ENCODE data around the gene WDR20. TPM values are rescaled to one million over a fixed set of nuclear protein-coding genes. Genes with fewer than 3 reads are reported as not detected.

The WDR20 gene
- polyA plus RNA-seq, 1 of the 3 experiments (the other 2 are of a cell fraction), result 12.4 TPM

DNA sequence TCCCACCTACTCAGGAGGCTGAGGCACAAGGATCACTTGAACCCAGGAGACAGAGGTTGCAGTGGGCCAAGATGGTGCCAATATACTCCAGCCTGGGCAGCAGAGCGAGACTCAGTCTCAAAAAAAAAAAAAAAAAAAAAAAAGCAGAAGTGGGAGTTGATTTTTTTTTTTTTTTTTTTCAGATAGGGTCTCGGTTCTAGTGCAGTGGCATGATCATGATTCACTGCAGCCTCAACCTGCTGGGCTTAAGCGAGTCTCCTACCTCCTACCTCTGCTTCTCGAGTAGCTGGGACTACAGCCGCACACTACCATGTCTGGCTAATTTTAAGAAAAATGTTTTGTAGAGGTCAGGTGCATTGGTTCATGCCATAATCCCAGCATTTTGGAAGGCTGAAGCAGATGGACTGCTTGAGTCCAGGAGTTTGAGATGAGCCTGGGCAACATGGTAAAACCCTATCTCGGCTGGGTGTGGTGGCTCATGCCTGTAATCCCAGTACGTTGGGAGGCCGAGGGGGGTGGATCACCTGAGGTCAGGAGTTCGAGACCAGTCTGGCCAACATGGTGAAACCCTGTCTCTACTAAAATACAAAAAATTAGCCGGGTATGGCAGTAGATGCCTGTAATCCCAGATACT is 36.5 kb upstream of the WDR20 start:
- no peaks in the 10 kb centered on the region for H3K79me2 ChIP-seq (ENCODE audit: insufficient read depth)
- TF ChIP-seq, protein P1, sequence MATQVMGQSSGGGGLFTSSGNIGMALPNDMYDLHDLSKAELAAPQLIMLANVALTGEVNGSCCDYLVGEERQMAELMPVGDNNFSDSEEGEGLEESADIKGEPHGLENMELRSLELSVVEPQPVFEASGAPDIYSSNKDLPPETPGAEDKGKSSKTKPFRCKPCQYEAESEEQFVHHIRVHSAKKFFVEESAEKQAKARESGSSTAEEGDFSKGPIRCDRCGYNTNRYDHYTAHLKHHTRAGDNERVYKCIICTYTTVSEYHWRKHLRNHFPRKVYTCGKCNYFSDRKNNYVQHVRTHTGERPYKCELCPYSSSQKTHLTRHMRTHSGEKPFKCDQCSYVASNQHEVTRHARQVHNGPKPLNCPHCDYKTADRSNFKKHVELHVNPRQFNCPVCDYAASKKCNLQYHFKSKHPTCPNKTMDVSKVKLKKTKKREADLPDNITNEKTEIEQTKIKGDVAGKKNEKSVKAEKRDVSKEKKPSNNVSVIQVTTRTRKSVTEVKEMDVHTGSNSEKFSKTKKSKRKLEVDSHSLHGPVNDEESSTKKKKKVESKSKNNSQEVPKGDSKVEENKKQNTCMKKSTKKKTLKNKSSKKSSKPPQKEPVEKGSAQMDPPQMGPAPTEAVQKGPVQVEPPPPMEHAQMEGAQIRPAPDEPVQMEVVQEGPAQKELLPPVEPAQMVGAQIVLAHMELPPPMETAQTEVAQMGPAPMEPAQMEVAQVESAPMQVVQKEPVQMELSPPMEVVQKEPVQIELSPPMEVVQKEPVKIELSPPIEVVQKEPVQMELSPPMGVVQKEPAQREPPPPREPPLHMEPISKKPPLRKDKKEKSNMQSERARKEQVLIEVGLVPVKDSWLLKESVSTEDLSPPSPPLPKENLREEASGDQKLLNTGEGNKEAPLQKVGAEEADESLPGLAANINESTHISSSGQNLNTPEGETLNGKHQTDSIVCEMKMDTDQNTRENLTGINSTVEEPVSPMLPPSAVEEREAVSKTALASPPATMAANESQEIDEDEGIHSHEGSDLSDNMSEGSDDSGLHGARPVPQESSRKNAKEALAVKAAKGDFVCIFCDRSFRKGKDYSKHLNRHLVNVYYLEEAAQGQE (IDR thresholded peaks at IDR 0.05; ENCODE audit: low read depth, low read length), result no peak
- TF ChIP-seq MXI1 (IDR thresholded peaks at IDR 0.05; ENCODE audit: low read depth, low read length) (no peak), FOSL2 (IDR thresholded peaks at IDR 0.05; ENCODE audit: borderline replicate concordance, low read depth) (no peak), SIN3A (IDR thresholded peaks at IDR 0.05; ENCODE audit: borderline replicate concordance, low read depth, low read length) (no peak), EP300 (IDR thresholded peaks at IDR 0.05; ENCODE audit: borderline replicate concordance in 1 of 2, low read depth in 1 of 2, low read length in 1 of 2) (no peak), IRF3 (IDR thresholded peaks at IDR 0.05; ENCODE audit: low read depth, low read length) (no peak), JUND (IDR thresholded peaks at IDR 0.05) (no peak), YY1 (IDR thresholded peaks at IDR 0.05; ENCODE audit: low read depth) (no peak), ZBTB33 (IDR thresholded peaks at IDR 0.05; ENCODE audit: borderline replicate concordance, low read depth) (no peak), EZH2phosphoT487 (IDR thresholded peaks at IDR 0.05; ENCODE audit: borderline replicate concordance, low read depth) (no peak), SMC3 (IDR thresholded peaks at IDR 0.05; ENCODE audit: low read depth, low read length) (no peak)
- H3K36me3 ChIP-seq (replicated peaks in 1 of 2; ENCODE audit: control insufficient read depth in 1 of 2, insufficient read depth in 2 of 2, low read length in 1 of 2), result no peaks in the 10 kb centered on the region
- H3K27ac ChIP-seq (ENCODE audit: low read depth in 2 of 2, low read length in 1 of 2), result no peak overlapping the region
- CTCF ChIA-PET, result no interaction called here
- no peaks in the 10 kb centered on the region for H3K9me2 ChIP-seq
- no peaks in the 10 kb centered on the region for H3F3A ChIP-seq (replicated peaks; ENCODE audit: insufficient read depth)
- DNase-seq, result no peak
- no peak overlapping the region for H2AFZ ChIP-seq (ENCODE audit: low read depth)
- no peak overlapping the region for H3K9ac ChIP-seq
- no peak overlapping the region for H3K4me2 ChIP-seq
- WGBS (ENCODE audit: low lambda C conversion rate), result 95% methylated on average over 10 of the region's 10 CpGs
- POLR2A ChIA-PET, result no interaction called here
- H4K20me1 ChIP-seq (ENCODE audit: insufficient read depth), result no peaks in the 10 kb centered on the region
- H3K27me3 ChIP-seq (ENCODE audit: insufficient read depth), result no peaks in the 10 kb centered on the region
- H3K9me3 ChIP-seq, result no peaks in the 10 kb centered on the region
- no peak overlapping the region for H3K4me3 ChIP-seq (ENCODE audit: low read depth in 2 of 2, low read length in 1 of 2)
- no peaks in the 10 kb centered on the region for H3K4me1 ChIP-seq (ENCODE audit: control insufficient read depth in 1 of 2, insufficient read depth in 2 of 2, low read depth in 1 of 2, low read length in 1 of 2)
